OCI-LY1 (cell line): ENCODE measurements around the gene PAXIP1.

Experiments
- EZH2 ChIP-seq: fragments of 200-600 bp; sonication (generic), shearing (Covaris generic); IDR thresholded peaks from 2 replicates; pipeline ENCODE4 v1.8.0; 2017; ENCODE audit warnings: borderline replicate concordance, mixed run types, mild to moderate bottlenecking, antibody characterized with exemption, low read length, moderate library complexity, mixed read lengths
- TF ChIP-seq, protein P1 (sequence below): fragments of 200-600 bp; sonication (generic), shearing (Covaris generic); IDR thresholded peaks from 2 replicates; pipeline ENCODE4 v1.5.1; 2017; ENCODE audit warnings: mild to moderate bottlenecking, antibody characterized with exemption, low read length, moderate library complexity, mixed read lengths

DNA sequence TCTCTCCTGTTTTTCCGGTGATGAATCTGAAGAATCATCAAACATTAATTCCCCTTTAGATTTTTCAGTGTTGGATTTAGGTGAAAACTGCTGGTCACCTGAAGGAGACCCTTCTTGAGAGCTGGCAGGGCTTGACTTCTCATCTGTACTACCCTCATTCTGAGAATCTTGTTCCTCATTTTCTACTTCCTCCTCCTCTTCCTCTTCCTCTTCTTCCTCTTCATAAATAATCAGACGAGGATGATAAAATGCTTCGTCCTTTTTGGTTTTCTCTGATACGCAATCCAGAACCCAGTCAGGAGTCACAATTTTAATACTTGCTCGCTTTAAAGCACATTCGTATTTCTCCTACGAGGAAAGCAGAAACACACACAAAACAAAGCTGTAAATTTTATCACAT is 26.9 kb downstream of the PAXIP1 start:
- TF ChIP-seq, protein P1, sequence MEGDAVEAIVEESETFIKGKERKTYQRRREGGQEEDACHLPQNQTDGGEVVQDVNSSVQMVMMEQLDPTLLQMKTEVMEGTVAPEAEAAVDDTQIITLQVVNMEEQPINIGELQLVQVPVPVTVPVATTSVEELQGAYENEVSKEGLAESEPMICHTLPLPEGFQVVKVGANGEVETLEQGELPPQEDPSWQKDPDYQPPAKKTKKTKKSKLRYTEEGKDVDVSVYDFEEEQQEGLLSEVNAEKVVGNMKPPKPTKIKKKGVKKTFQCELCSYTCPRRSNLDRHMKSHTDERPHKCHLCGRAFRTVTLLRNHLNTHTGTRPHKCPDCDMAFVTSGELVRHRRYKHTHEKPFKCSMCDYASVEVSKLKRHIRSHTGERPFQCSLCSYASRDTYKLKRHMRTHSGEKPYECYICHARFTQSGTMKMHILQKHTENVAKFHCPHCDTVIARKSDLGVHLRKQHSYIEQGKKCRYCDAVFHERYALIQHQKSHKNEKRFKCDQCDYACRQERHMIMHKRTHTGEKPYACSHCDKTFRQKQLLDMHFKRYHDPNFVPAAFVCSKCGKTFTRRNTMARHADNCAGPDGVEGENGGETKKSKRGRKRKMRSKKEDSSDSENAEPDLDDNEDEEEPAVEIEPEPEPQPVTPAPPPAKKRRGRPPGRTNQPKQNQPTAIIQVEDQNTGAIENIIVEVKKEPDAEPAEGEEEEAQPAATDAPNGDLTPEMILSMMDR = no peak
- no peak for TF ChIP-seq EZH2
